GM10266 (cell line): Measurements from ENCODE around the gene ZNF354C.

Experiments
- DNase-seq: peaks from one replicate; pipeline ENCODE4 v3.0.0; 2012; ENCODE audit errors: extremely low spot score
- TF ChIP-seq, protein P1 (sequence below): IDR thresholded peaks from 2 replicates; pipeline ENCODE4 v1.5.1; 2012; ENCODE audit warnings: mild to moderate bottlenecking, low read depth; ENCODE audit not compliant: control insufficient read depth, insufficient read depth; ENCODE audit errors: missing control alignments

Gene ZNF354C

DNA sequence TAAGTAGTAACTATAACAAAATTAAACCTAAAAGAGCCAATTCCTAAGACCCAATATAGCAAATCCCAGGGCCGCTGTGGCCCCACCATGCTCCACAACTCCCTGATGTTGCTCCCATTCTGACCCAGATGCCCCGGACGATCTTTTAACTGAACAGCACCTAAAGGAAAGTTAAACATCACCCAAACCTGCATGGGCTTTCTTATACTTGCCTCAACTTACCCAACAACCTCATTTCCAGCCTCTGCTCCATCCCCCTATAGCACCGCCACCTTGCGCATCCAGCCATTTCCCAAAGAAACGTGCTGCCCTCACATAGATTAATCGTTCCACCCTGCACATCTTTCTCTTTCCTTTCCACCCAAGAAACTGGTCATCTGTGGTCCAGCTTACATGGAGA is 54.6 kb downstream of the ZNF354C start:
- no peak for DNase-seq
- TF ChIP-seq, protein P1, sequence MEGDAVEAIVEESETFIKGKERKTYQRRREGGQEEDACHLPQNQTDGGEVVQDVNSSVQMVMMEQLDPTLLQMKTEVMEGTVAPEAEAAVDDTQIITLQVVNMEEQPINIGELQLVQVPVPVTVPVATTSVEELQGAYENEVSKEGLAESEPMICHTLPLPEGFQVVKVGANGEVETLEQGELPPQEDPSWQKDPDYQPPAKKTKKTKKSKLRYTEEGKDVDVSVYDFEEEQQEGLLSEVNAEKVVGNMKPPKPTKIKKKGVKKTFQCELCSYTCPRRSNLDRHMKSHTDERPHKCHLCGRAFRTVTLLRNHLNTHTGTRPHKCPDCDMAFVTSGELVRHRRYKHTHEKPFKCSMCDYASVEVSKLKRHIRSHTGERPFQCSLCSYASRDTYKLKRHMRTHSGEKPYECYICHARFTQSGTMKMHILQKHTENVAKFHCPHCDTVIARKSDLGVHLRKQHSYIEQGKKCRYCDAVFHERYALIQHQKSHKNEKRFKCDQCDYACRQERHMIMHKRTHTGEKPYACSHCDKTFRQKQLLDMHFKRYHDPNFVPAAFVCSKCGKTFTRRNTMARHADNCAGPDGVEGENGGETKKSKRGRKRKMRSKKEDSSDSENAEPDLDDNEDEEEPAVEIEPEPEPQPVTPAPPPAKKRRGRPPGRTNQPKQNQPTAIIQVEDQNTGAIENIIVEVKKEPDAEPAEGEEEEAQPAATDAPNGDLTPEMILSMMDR: no peak

DNA sequence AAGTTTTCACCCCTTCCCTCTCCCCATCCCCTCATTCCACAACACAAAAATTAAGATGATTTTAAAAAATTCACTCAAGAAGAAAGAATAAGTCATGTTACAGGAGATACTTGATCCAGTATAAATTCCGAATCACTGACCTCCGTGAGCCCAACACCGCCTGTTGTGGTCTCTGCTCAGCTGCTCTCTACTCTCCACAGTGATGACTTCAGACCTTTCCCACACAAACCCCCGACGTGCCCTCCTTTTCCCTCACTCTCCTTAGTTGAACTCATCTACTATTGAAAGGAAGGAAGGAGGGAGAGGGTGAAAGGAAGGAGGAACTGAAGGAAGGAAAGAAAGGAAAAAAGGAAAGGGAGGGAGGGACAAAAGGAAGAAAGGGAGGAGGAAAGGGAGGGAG is 55.1 kb downstream of the ZNF354C start:
- TF ChIP-seq, protein P1: no peak
- no peak for DNase-seq

DNA sequence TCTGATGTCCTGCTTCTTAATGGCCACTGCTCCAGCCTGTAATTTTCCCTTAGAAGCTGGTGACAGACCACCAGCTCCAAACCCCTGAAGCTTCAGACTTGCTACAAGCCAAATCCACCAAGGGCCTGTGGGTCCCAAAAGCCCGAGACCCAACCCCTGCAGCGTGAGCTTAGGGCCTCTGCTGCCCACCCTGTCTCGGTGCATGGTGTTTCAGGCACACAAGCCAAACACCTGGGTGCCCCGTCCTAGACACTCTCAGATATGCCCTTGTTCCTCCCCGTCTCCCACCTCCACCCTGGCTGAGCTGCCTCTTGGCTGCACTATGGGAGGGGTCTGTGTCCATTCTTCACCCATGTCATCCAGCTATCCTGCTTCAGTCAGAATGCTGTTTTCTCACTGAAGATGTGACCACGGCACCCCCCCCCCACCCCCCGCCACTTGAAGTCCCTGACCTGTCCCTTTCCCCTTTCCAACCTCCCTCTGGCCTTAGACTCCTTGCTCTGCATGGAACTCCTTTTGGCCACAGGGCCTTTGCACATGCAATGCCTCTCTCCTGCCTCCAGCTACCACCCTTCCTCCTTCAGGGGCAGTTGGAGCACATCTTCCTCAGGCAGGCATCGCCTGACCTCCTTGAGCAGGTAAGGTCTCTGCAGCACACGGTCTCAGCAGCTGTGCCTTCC is 55.8 kb downstream of the ZNF354C start:
- TF ChIP-seq, protein P1: no peak
- no peak for DNase-seq

DNA sequence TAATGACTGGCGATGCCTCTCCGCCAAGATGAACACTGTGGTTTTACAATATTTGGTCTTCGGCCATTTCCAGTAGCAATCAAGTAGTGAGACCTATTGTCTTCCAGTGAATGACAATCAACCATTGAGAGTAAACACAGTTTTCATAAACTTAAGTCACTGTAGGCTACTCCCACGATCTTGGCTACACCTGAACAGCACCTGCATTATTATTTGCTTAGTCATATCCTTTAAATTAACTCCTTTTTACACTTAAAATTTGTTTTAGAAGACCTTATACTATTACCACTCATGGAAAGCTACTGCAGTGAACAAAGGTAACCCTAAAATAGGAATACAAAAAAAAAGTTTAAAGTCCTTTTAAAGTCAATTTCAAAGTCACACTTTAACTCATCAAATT is 58.2 kb downstream of the ZNF354C start:
- no peak for DNase-seq

DNA sequence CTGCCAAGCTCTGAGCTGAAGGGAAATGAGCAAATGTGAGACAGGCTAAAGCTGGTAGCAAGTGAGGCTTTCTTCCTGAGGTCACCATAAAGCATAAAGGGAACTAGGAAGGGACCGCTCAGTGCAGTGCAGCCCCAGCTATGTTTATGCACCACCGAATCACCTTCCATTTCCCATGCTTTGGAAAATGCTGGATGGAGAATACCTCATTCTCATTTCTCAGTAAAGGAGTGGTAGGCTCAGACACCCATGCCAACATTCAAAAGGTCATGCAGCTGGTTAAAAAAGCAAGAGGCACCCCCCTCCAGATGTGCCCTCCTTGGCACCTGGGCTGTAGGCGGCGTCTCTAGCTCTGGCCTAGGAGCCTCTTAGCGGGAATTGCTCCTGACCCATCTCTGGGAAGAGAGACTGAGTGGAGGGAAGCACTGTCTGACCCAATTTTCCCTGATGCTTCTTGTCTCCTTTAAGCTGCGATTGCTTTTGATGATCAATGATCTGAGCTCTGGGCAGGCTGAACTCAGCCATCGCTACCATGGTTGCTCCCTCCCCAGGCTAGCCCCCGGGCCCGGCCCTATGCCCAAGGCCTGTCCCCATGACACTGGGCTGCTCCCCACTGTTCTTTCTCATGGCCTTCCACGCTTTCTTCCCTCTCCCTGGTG is 58.7 kb downstream of the ZNF354C start:
- TF ChIP-seq, protein P1: no peak
- DNase-seq: no peak

More for the DNA sequence above, 58.2 kb downstream of the ZNF354C start:
- TF ChIP-seq, protein P1: no peak

DNA sequence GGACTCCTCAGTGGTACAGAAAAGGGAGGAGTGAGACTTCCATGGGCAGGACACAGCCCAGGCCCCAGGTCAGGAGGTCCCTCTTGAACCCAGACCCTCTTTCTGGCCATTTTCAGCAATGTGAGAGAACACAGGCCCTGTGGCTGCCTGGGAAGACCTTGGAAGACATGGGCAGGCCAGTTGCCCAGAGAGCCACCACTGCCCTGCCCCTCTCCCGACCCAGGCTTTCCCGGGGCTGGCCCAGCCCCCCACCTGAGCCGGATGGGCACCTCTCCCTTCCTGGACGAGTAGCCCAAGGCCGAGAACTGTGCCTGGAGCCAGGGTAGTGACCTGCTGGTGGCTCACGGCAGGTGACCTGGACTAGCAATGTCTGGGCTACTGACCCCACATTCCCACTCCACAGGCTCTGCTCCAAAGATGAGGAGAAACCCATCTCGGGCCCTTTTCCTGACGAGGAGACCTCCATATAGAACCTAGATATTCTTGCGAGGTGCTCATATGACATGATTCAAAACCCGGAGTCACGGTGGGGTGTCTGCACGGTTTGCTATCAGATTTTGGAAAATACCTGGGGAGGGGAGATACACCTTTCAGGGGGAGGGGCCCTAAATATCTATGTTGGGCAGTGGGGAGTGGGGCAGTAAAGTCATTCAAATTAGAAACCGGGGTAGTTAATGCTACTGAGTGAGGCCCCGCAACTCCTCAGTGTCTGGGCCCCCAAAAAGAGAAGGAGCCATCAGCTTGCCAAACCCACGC is 59.4 kb downstream of the ZNF354C start:
- TF ChIP-seq, protein P1: no peak
- DNase-seq: no peak
